Stromal cell of bone marrow (primary cell): Measurements from ENCODE around the gene GPR149.

Experiments used
- DNase-seq: peaks from one replicate; pipeline ENCODE4 v3.0.0-alpha.2; 2012; ENCODE audit warnings: low read depth

The GPR149 gene

GRCh38 chr3:154345422-154346122 is 84.4 kb downstream of the GPR149 start:
- DNase-seq, result no peak

- no peak for DNase-seq
Measured at GRCh38 chr3:154338570-154338969, 91.4 kb downstream of the GPR149 start.

GRCh38 chr3:154338008-154338407 is 92.0 kb downstream of the GPR149 start:
- DNase-seq, result no peak

- peak; percentile 32 for DNase-seq
Measured at GRCh38 chr3:154334973-154335420, 95.0 kb downstream of the GPR149 start.

DNA sequence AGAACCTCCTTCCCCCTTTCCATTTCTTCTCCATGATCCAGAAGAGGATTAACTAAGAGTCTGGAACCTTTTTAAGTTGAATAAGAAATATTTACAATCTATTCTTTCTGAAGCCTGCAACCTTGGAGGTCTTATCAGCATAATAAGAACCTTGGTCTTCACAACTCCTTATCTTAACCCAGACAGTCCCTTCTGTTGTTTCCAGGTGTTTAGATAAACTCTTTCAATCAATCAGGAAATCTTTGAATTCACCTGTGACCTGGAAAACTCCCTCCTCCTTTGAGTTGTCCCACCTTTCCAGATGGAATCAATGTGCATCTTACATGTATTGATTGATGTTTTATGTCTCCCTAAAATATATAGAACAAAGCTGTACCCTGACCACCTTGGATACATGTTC is 102.1 kb downstream of the GPR149 start:
- DNase-seq, result no peak

DNA sequence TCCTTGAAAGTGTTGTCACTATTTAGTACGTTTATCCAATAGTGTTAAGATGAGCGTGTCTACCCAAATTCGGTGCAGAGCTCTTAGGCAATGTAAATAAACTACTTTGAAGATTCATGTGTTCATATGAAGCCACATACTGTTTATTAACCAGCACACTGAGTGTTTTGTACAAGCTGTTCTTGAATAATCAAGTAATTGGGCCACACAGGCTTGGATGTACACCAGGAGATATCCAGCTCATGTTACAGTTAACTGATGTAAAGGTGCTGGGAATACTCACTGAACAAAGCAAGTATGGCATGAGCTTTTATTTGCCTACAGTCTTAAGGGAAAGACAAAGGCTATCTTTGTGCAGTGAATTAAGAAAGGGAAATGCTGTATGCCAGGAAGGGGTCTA is 105.1 kb downstream of the GPR149 start:
- no peak for DNase-seq

DNA sequence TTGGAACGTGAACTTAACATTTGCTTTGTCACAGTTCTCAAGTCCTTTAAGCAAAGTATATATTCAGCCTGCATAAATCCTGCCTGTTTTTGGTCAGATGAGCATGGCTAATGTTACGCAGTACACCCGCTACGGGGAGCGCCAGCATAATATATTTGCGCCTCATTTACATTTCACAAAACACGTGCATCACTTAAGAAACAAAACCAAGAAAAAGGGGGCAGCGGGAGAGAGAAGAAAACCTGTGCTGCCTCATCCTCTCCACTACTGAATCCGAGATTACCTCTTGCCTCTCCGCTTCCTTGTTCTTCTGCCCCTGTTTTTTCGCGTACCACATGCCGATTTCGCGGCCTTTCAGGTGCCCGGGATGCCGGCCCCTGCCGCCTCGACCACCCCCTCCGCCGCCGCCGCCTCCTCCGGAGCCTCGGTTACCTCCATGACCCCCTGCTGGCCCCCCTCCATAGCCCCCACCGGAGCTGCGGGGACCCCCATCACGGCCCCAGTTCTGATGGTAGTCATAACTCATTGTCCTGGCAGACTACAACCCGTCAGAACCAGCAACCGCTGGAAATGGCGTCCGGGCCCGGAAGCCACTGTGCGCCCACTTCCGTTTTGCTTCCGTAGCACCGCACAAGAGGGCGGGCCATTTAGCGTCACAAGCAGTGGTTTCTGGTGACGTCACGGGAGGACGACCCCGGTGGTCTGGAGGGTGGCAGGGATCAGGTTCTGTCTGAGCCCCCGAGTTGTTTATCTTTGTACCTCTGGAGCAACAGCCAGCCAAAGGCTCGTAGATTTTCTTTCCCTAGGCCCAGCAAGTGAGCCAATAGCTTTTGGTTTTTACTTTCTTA is 105.9 kb downstream of the GPR149 start, which contains the start of gene DHX36:
Gene DHX36 (minus strand): TSS at position 597 of the 848 bp plus-strand sequence. CDS start 71 bp downstream, at position 526.
- DNase-seq, result peak; percentile 85

- no peak for DNase-seq
Measured at GRCh38 chr3:154316974-154317767, 112.8 kb downstream of the GPR149 start.

GRCh38 chr3:154314152-154314551 is 115.8 kb downstream of the GPR149 start:
- DNase-seq, result no peak

- DNase-seq, result no peak
Measured at GRCh38 chr3:154310840-154311239, 119.2 kb downstream of the GPR149 start.

- DNase-seq, result no peak
Measured at GRCh38 chr3:154307363-154307762, 122.6 kb downstream of the GPR149 start.

DNA sequence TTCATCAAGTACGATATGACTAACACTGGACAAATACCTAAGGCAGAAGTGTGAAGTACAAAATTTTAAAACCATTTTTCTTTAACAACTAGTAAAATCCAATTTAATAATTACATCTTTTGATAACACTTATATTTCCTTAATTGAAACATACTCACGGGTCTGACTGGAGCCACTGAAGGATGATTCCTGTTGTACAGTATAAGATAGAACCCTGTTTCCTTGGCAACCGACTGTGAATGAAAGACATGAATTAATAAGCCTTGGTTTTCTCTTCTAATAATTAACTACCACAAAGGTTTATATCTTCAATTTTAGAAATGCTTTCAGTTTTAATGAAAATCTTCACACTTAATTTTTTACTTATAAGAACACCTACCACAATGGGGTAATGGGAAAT is 125.1 kb downstream of the GPR149 start:
- DNase-seq, result no peak

DNA sequence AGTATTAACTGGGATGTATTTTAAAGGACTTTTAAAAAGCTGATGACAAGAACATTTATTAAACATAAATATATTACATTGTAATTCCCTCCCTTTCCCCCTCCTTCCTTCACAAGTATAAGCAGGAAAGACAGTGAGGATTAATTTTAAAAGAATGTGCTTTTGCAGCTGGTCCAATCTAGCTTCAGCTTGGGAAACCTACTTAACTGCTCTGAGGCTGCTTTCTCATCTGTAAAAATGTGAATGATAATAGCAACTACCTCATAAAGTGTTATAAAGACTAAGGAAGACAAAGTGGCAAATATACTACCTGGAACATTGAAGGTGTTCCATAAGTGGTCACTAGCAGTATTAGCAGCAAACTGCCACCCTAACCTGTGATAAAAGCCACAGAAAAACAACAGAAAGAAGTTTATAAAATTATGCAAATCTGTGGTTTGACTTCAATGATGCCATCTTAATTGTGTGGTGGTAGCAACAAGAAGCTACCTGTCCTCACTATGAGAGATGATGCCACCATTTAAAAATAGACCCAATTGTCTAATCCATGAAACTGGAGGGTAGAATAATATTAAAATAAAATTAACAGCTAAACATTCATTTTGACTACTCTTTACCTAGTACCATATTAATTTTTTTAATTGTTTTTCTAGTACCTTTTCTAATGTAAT is 125.7 kb downstream of the GPR149 start:
- DNase-seq, result no peak

GRCh38 chr3:154301561-154301960 is 128.4 kb downstream of the GPR149 start:
- no peak for DNase-seq

GRCh38 chr3:154294016-154294415 is 136.0 kb downstream of the GPR149 start:
- no peak for DNase-seq

DNA sequence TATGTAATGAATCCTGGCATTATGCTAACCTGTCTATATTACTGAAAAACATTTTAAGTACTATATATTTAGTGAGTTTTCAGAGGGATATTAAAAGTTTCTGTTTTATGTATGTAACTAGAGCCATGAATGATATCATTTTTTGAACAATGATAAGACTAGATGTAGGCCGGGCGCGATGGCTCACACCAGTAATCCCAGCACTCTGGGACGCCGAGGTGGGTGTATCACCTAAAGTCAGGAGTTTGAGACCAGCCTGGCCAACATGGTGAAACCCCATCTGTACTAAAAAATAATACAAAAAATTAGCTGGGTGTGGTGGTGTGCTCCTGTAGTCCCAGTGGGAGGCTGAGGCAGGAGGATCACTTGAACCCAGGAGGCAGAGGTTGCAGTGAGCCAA is 139.8 kb downstream of the GPR149 start:
- DNase-seq, result no peak
